ENCODE measurements around the gene ZNF532. TPM values are rescaled to one million over a fixed set of nuclear protein-coding genes. Genes with fewer than 3 reads are reported as not detected.

ZNF532 gene
- total RNA-seq, 4 donors from 2014 or later: 41.7 to 73.6 (median 53.3) TPM

DNA sequence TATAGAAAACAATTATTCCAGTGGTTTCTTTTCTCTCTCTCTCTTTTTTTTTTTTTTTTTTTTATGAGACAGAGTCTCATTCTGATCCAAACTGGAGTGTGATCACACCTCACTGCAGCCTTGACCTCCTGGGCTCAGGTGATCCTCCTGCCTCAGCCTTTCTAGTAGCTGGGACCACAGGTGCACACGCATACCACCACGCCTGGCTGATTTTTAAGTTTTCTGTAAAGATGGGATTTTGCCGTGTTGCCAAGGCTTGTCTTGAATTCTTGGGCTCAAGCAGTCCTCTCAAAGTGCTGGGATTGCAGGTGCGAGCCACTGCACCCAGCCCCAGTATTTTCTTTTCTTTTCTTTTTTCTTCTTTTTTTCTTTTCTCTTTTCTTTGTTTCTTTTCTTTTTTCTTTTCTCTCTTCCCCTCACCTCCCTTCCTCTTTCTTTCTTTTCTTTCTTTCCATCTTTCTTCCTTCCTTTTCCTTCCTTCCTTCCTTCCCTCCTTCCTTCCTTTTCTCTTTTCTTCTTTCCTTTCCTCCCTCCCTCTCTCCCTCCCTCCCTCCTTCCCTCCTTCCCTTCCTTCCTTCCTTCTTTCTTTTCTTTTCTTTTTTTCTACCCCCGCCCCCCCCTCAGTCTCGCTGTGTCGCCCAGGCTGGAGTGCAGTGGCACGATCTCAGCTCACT lies 76.9 kb downstream of the ZNF532 start:
- DNase-seq (ENCODE audit: low spot score) (no peak), ATAC-seq (ENCODE audit: low FRiP score) (no peak)
- TF ChIP-seq CTCF (IDR thresholded peaks at IDR 0.05): no peak

DNA sequence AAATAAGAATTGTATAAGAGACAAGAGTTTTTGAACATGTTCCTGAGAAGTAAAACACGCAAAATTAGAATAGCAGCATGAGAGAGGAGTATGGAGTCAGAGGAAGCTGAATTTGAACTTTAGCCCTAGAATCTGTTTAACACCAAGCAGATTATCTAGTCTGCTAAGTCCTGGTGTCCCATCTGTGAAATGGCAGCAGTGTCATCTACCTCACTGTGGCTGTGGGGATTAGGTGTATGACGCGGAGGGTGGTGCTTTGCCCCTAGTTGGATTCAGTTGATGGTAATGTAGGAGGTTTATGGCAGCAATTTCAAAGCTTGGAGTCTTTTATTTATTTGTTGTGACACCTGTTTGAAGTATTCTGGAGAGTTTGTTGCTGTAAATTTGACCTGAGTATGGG lies 79.2 kb downstream of the ZNF532 start:
- no peak for TF ChIP-seq CTCF (IDR thresholded peaks at IDR 0.05)
- DNase-seq (ENCODE audit: low spot score) (no peak), ATAC-seq (ENCODE audit: low FRiP score) (no peak)

GRCh38 chr18:58947136-58947732 lies 82.6 kb downstream of the ZNF532 start:
- no peak for TF ChIP-seq CTCF (IDR thresholded peaks at IDR 0.05)
- no peak for ATAC-seq (ENCODE audit: low FRiP score)
- DNase-seq (ENCODE audit: low spot score): no peak

- ATAC-seq (ENCODE audit: low FRiP score): no peak
- no peak for DNase-seq (ENCODE audit: low spot score)
- no peak for TF ChIP-seq CTCF (IDR thresholded peaks at IDR 0.05)
These were observed 84.4 kb downstream of the ZNF532 start for GRCh38 chr18:58949031-58949430.

- no peak for DNase-seq (ENCODE audit: low spot score)
- ATAC-seq (ENCODE audit: low FRiP score): no peak
- no peak for TF ChIP-seq CTCF (IDR thresholded peaks at IDR 0.05)
These were observed 87.5 kb downstream of the ZNF532 start for GRCh38 chr18:58951986-58952702.

- ATAC-seq (ENCODE audit: low FRiP score) (no peak), DNase-seq (ENCODE audit: low spot score) (no peak)
- no peak for TF ChIP-seq CTCF (IDR thresholded peaks at IDR 0.05)
These were observed 88.2 kb downstream of the ZNF532 start for GRCh38 chr18:58952858-58953257.

Data from omental fat pad (tissue), 4 donors.